ENCODE data around the gene CRABP2. TPM values are rescaled to one million over a fixed set of nuclear protein-coding genes. Genes with fewer than 3 reads are reported as not detected.
A peak's percentile ranks its signal among the peaks of the same experiment; 100 is the strongest.

The CRABP2 gene
- total RNA-seq, 1 experiment from 2014 or later: 137 TPM

DNA sequence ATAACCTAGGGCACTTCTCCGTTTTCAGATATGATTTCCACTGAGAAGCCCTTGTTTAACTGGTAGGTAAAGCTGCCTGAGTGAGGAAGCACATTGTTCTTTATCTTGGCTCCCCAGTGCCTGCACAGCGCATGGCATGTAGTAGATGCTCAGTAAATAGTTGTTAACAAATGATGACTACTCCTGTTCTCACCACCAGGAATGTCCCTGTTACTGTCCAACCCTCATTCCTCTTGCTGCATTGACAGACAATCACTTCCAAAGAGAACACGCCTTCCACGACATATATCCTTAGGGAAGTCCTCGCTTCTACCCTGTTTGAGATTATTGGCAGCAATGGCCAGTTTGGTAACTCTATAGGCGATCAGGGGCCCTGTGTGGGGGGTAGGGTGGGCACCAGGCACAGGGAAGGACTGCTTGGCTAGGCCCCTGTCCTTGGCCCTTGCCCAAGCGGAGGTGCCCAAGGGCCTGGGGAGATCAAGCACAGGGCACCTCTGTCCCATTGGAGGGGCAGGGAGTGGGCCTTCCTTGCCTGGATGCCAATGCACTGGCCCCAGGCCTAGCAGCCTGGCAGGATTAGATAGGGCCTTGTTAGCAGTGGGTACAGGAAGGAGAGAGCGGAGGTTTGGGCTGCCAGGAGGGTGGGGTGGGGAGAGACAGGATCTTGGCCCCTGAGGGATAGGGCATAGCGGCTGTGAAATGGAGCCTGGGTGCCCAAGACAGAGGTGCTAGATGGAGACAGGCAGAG, 38.3 kb downstream of the CRABP2 start:
- no peak for DNase-seq
- Histone ChIP-seq H3K4me3 (ENCODE audit: insufficient read depth, low read depth, low read length) (no peak overlapping the region), H3K36me3 (replicated peaks; ENCODE audit: control insufficient read depth, insufficient read depth, low read length) (peaks cover 3% of the 10 kb centered on the region), H3K27me3 (ENCODE audit: control insufficient read depth, insufficient read depth, low read length) (no peaks in the 10 kb centered on the region)

DNA sequence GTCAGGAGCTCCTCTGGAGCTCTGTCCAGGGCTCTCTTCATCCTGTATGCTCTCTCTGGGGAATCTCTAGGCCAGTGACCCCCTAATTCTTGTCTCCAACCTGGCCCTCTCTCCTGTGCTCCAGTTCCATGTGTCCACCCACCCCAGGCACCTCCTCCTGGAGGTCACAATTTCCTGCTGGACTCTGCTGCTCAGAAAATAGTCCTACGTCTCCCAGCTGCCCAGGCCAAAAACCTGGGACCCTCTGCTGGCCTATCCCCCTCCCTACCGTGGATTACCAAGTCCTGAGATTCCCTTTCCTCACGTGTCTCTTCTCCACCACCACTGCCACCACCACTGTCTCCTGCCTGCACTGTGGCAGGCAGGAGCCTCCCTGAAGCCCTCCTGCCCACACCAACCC, 39.8 kb downstream of the CRABP2 start:
- H3K36me3 ChIP-seq (replicated peaks; ENCODE audit: control insufficient read depth, insufficient read depth, low read length): no peaks in the 10 kb centered on the region
- no peak overlapping the region for H3K4me3 ChIP-seq (ENCODE audit: insufficient read depth, low read depth, low read length)
- DNase-seq: no peak
- no peaks in the 10 kb centered on the region for H3K27me3 ChIP-seq (ENCODE audit: control insufficient read depth, insufficient read depth, low read length)

DNA sequence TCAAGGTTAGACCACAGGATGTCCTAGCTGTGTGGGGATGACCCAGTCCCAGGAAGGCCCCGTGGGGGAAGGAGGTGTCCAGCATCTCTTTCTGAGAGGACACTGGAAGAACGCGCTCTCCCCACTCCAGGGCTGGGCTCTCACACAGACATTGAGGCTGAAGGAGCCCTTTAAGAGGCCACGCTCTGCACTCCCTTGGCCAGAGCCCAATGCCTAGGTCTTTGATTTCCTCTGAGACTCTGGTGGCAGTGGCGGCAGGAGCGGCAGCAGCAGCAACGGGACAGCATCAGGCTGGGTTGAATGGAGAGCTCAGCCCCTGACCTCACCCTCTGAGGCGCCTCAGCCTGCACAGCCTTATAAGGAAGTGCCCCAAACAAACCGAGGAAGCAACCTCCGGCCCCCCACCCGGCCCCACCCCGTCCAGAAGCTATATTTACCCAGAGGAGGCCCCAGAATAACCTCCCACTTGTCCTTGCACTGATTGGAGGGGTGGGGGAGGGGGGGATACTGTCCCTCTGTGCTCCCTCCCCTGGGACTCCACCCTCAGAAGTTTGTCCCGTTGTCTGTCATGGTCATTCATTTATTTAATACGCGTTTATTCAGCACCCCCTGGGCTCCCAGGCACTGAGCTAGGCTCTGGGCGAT, 40.5 kb downstream of the CRABP2 start:
- peak; percentile 78 for DNase-seq

DNA sequence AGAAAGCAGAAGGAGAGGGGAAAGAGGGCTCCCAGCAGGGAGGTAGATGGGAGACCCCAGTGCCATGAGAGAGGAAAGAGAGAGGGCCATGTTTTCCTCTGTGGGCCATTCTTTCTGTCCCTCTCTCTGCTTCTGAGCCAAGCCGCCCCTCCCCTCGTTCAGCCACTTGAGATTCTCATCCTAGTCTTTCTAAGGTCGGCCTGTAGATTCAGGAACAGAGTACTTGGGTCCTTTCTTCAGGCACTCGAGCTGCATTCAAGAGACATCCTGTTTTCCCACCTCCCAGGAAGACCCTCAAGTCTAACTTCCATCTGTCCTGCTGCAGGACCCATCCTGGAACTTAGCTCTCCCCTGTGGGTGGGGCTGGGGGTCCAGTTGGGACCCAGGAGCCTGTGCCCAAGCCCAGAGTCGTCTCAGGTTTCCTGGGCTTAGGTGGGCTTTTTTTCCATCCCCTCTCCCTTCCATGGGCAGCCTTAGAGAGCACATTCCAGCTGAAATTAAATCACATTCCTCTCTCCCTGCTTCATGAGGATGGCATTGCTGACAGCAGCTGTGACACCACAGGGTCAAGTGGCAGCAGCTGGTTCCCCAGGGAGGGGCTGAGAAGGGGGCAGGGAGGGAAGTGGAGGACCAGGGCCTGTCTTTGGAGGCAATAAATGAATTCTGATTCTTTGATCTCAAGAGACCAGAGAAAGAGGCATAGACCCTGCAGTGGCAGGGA, 41.2 kb downstream of the CRABP2 start:
- peak; percentile 61 for DNase-seq
- H3K4me3 ChIP-seq (ENCODE audit: insufficient read depth, low read depth, low read length): no peak overlapping the region

More for the DNA sequence above, 40.5 kb downstream of the CRABP2 start:
- no peak overlapping the region for H3K4me3 ChIP-seq (ENCODE audit: insufficient read depth, low read depth, low read length)
- H3K36me3 ChIP-seq (replicated peaks; ENCODE audit: control insufficient read depth, insufficient read depth, low read length): no peaks in the 10 kb centered on the region
- no peaks in the 10 kb centered on the region for H3K27me3 ChIP-seq (ENCODE audit: control insufficient read depth, insufficient read depth, low read length)

DNA sequence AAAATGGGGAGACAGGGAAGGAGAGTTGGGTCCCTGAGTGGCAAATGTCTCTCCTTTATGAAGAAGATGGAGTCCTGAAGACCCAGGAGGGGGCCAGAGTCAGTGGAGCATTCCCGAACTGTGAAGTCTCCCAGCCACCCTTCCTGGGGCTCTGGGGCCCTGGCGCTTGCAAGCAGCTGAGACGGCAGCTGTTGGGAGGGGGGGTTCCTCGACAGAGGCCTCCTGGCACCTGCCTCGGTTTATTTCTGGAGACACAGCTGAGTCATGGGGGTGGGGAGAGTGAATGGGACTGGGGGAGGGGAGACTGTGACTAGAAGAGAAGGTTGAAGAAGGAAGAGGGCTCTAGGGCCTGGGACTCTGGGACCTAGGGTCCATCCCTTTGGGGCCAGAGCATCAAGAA, 42.2 kb downstream of the CRABP2 start:
- no peak overlapping the region for H3K4me3 ChIP-seq (ENCODE audit: insufficient read depth, low read depth, low read length)
- H3K27me3 ChIP-seq (ENCODE audit: control insufficient read depth, insufficient read depth, low read length): peaks cover 4% of the 10 kb centered on the region; the same call in 1 of the 2 replicates
- DNase-seq: peak; percentile 54
- no peaks in the 10 kb centered on the region for H3K36me3 ChIP-seq (replicated peaks; ENCODE audit: control insufficient read depth, insufficient read depth, low read length)

More for the DNA sequence above, 41.2 kb downstream of the CRABP2 start:
- Histone ChIP-seq H3K36me3 (replicated peaks; ENCODE audit: control insufficient read depth, insufficient read depth, low read length) (no peaks in the 10 kb centered on the region), H3K27me3 (ENCODE audit: control insufficient read depth, insufficient read depth, low read length) (no peaks in the 10 kb centered on the region; the same call in 1 of the 2 replicates)

DNA sequence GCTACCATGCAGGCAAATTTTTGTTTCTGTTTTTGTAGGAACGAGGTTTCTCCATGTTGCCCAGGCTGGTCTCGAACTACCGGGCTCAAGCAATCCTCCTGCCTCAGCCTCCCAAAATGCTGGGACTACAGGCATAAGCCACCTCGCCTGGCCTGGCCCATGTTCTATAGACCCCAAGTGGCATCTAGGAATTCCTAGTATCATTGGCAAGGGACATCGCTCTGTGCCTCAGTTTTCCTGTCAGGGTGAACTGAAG, 42.7 kb downstream of the CRABP2 start:
- no peak for DNase-seq
- no peaks in the 10 kb centered on the region for H3K36me3 ChIP-seq (replicated peaks; ENCODE audit: control insufficient read depth, insufficient read depth, low read length)
- H3K4me3 ChIP-seq (ENCODE audit: insufficient read depth, low read depth, low read length): no peak overlapping the region
- H3K27me3 ChIP-seq (ENCODE audit: control insufficient read depth, insufficient read depth, low read length): peaks cover 9% of the 10 kb centered on the region

DNA sequence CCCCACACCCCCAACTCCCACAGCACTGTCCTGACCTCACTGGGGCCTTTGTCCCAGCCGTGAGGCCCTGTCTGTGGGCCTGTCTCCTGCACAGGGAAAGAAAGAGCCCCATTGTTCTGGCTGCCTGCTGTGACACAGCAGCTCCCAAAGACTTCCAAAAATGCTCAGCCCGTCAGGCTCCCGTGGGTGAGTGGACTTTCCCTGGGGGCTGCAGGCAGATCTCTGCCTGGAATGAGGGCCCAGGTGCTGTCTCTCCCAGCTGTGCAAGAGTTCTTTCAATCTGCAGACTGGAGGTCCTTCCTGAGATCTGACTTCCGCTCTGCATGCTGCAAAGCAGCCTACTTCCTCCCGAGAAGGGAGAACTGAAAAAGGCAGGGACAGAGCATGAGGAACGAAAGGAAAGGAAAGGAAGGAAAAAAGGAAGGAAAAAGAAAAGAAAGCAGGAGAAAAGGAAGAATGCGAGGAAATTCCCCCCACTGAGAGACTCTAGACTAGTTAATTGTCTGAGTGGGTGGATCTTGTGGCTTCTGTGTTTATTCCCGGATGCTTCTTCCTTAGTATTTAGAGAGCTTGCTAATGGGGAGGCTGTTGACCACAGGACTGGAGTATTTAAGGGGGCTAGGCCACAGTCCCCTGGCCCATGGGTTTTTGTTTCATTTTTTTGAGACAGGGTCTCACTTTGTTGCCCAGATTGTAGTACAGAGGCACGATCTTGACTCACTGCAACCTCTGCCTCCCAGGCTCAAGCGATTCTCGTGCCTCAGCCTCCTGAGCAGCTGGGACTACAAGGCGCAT, 43.2 kb downstream of the CRABP2 start:
- H3K27me3 ChIP-seq (ENCODE audit: control insufficient read depth, insufficient read depth, low read length): peaks cover 12% of the 10 kb centered on the region
- DNase-seq: no peak
- no peak overlapping the region for H3K4me3 ChIP-seq (ENCODE audit: insufficient read depth, low read depth, low read length)
- H3K36me3 ChIP-seq (replicated peaks; ENCODE audit: control insufficient read depth, insufficient read depth, low read length): no peaks in the 10 kb centered on the region

DNA sequence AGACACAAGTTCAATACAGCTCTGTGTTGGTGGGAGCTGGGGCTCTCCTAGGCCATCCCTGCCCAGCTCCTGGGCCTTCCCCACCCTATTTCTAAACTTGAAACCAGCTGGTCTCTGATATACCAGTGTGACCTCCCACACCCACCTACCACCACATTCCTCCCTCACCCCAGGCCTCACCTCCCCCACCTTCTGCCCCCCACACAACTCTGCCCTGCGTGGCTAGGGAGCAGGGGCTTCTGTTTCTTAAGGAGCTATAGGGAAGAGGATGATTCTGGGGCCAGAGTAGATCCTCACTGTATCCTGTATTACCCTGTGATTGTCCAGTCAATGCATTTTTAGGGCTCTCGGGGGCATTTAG, 44.7 kb downstream of the CRABP2 start:
- Histone ChIP-seq H3K4me3 (ENCODE audit: insufficient read depth, low read depth, low read length) (no peak overlapping the region), H3K36me3 (replicated peaks; ENCODE audit: control insufficient read depth, insufficient read depth, low read length) (no peaks in the 10 kb centered on the region), H3K27me3 (ENCODE audit: control insufficient read depth, insufficient read depth, low read length) (peaks cover 27% of the 10 kb centered on the region)
- peak; percentile 61 for DNase-seq

DNA sequence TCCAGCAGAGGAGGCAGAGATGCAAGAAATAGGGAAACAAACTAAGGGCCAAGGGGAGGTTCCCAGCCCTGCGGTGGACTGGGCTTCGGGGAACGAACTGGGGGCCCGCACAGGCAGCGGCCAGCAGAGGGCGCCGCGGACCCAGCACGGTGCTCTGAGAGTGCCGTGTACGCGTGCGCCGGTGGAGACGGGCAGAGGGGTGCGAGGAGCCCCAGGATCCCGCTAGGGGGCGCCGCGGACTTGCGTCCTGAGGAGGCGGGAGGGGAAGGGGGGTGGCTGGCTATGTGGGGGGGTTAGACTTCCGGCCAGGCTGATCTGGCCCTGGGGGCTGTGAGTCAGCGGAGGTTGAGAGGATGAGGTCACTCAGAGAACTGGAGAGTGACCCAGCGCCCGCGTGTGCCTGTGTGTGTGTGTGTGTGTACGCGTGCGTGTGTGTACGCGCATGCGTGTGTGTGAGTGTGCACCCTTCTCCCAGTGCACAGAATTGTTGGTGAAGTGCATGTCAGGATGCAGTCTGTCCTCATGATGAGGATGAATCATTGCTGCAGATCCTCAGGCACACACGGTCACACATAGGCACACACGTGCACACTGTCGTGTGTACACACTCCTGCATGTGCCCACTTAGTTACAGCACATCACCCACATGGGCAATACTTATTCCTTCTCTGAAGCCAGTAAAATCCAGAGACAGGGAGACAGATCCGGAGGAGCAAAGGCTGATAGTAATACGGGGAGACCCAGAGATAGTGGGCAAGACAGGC, 45.2 kb downstream of the CRABP2 start:
- peaks cover 32% of the 10 kb centered on the region for H3K27me3 ChIP-seq (ENCODE audit: control insufficient read depth, insufficient read depth, low read length)
- peak; percentile 100 for DNase-seq
- H3K4me3 ChIP-seq (ENCODE audit: insufficient read depth, low read depth, low read length): no peak overlapping the region
- H3K36me3 ChIP-seq (replicated peaks; ENCODE audit: control insufficient read depth, insufficient read depth, low read length): no peaks in the 10 kb centered on the region

DNA sequence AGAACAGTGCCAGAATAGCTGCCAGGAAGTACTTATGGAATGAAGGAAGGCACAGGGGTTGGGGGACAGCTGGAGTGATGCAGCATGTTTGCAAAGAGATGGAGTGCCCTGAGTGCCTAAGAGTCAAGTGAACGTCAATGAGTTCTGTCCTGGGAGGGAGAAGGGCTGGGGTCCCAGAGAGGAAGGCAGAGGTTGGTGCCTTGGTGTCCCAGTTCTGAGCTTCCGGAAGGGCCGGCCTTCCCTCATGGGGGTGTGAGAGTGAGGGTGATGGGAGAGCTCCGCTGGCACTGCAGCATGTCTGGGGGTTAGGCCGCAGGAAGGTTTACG, 45.8 kb downstream of the CRABP2 start:
- H3K27me3 ChIP-seq (ENCODE audit: control insufficient read depth, insufficient read depth, low read length): peaks cover 38% of the 10 kb centered on the region
- no peaks in the 10 kb centered on the region for H3K36me3 ChIP-seq (replicated peaks; ENCODE audit: control insufficient read depth, insufficient read depth, low read length)
- H3K4me3 ChIP-seq (ENCODE audit: insufficient read depth, low read depth, low read length): no peak overlapping the region
- no peak for DNase-seq

DNA sequence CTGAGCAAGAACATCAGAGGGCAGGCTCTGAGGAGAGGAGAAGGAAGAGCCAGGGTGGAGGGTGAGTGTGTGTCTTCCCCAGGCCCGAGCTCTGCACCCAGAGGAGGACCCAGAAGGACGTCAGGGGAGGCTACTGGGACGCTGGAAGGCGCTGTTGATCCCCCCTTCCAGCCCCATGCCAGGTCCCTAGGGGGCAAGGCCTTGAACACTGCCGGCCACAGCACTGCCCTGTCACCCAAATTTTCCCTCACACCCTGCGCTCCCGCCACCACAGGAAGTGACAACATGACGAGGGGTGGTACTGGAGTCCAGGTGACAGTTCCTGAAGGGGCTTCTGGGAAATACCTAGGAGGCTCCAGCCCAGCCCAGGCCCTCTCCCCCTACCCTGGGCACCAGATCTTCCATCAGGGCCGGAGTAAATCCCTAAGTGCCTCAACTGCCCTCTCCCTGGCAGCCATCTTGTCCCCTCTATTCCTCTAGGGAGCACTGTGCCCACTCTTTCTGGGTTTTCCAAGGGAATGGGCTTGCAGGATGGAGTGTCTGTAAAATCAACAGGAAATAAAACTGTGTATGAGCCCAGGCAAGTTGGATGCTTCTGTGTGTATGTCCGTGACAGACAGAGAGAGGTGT, 46.3 kb downstream of the CRABP2 start:
- Histone ChIP-seq H3K4me3 (ENCODE audit: insufficient read depth, low read depth, low read length) (no peak overlapping the region), H3K36me3 (replicated peaks; ENCODE audit: control insufficient read depth, insufficient read depth, low read length) (no peaks in the 10 kb centered on the region), H3K27me3 (ENCODE audit: control insufficient read depth, insufficient read depth, low read length) (peaks cover 43% of the 10 kb centered on the region)
- peak; percentile 47 for DNase-seq

DNA sequence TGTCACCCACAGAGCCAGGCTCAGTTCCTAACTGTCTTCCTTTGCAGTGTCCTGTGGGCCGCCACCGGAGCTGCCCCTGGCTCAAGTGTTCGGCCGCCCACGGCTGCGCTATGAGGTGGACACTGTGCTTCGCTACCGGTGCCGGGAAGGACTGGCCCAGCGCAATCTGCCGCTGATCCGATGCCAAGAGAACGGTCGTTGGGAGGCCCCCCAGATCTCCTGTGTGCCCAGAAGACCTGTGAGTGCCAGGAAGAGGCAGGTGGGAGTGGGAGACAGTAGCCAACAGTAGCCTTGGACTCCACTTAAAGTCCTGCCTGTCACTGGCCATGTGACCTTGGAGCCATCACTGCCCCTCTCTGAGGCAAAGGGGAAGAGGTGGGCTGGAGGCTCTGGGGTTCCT, 46.9 kb downstream of the CRABP2 start:
- no peaks in the 10 kb centered on the region for H3K36me3 ChIP-seq (replicated peaks; ENCODE audit: control insufficient read depth, insufficient read depth, low read length)
- DNase-seq: no peak
- H3K4me3 ChIP-seq (ENCODE audit: insufficient read depth, low read depth, low read length): no peak overlapping the region
- H3K27me3 ChIP-seq (ENCODE audit: control insufficient read depth, insufficient read depth, low read length): peaks cover 48% of the 10 kb centered on the region

DNA sequence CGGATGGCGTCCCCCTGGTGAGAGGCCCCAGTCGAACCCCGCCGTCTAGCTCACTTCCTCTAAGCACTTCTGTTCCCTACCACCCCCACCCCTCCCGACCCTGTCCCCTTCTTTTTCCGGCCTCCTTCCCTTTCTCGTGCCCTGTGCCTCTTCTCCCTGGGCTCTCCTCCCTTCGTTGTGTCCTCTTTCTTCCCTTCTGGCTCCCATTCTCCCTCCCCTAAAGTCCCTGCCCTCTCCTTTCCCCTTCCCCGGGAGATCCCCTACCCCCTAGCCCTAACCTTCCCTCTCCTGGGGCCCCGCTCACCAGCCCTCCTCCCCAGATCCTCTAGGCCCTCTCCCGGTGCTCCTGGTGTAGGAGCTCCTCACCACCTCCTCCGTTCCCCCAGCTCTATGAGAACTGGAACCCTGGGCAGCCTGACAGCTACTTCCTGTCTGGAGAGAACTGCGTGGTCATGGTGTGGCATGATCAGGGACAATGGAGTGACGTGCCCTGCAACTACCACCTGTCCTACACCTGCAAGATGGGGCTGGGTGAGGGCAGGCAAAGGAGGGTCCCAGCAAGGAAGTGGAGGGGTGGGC, 47.6 kb downstream of the CRABP2 start:
- Histone ChIP-seq H3K36me3 (replicated peaks; ENCODE audit: control insufficient read depth, insufficient read depth, low read length) (no peaks in the 10 kb centered on the region), H3K4me3 (ENCODE audit: insufficient read depth, low read depth, low read length) (peak overlapping the region; percentile 41; the same call in 1 of the 2 replicates), H3K27me3 (ENCODE audit: control insufficient read depth, insufficient read depth, low read length) (peaks cover 51% of the 10 kb centered on the region)
- DNase-seq: no peak

Measured in H7 (cell line).